KMS-11 (cell line): ENCODE measurements around the gene LDLRAD3.

Source experiments
- H2AFZ ChIP-seq: fragments of 200-600 bp; sonication (generic); 2 replicates; pipeline ENCODE4 v1.6.1; 2016; ENCODE audit warnings: antibody characterized with exemption, mixed run types, low read depth
- H3K27ac ChIP-seq: fragments of 200-600 bp; sonication (generic); 2 replicates; pipeline ENCODE4 v1.6.1; 2016; ENCODE audit warnings: mild to moderate bottlenecking, mixed run types
- H3K27me3 ChIP-seq: fragments of 200-600 bp; sonication (generic); 2 replicates; pipeline ENCODE4 v1.6.1; 2017; ENCODE audit warnings: mild to moderate bottlenecking, low read depth, mixed run types, moderate library complexity; ENCODE audit not compliant: insufficient read depth
- H3K36me3 ChIP-seq: fragments of 200-600 bp; sonication (generic); 2 replicates; pipeline ENCODE4 v1.6.1; 2017; ENCODE audit warnings: mild to moderate bottlenecking, mixed run types; ENCODE audit not compliant: insufficient read depth
- H3K4me1 ChIP-seq: fragments of 200-600 bp; sonication (generic); 2 replicates; pipeline ENCODE4 v1.6.1; 2016; ENCODE audit warnings: mild to moderate bottlenecking, low read depth, mixed run types; ENCODE audit not compliant: poor library complexity, severe bottlenecking
- H3K4me2 ChIP-seq: fragments of 200-600 bp; sonication (generic); 2 replicates; pipeline ENCODE4 v1.7.0; 2016; ENCODE audit warnings: mild to moderate bottlenecking, mixed run types
- H3K4me3 ChIP-seq: fragments of 200-600 bp; sonication (generic); IDR thresholded peaks from 2 replicates; pipeline ENCODE4 v1.6.1; 2017; ENCODE audit warnings: low read depth, low read length, mixed read lengths; ENCODE audit not compliant: insufficient read depth
- H3K79me2 ChIP-seq: fragments of 200-600 bp; sonication (generic); 2 replicates; pipeline ENCODE4 v1.6.1; 2016; ENCODE audit warnings: low read depth, mixed run types; ENCODE audit not compliant: insufficient read depth
- H3K9ac ChIP-seq: fragments of 200-600 bp; sonication (generic); 2 replicates; pipeline ENCODE4 v1.6.1; 2016; ENCODE audit warnings: mild to moderate bottlenecking, mixed run types
- H4K20me1 ChIP-seq: fragments of 200-600 bp; sonication (generic); 2 replicates; pipeline ENCODE4 v1.6.1; 2016; ENCODE audit warnings: mild to moderate bottlenecking, mixed run types; ENCODE audit not compliant: insufficient read depth
- CTCF ChIP-seq: fragments of 200-600 bp; sonication (generic); conservative IDR thresholded peaks from 2 replicates; pipeline ENCODE4 v1.6.1; 2017; ENCODE audit warnings: low read depth, mild to moderate bottlenecking, antibody characterized with exemption, low read length, moderate library complexity, mixed read lengths

LDLRAD3 gene

GRCh38 chr11:35923452-35923851, 20.4 kb upstream of the LDLRAD3 start:
- Histone ChIP-seq H3K79me2 (no peaks in the 10 kb centered on the region), H3K9ac (no peak overlapping the region), H3K4me1 (peaks cover 37% of the 10 kb centered on the region), H4K20me1 (no peaks in the 10 kb centered on the region), H3K4me3 (no peak overlapping the region), H3K4me2 (no peak overlapping the region), H3K27ac (no peak overlapping the region), H3K36me3 (no peaks in the 10 kb centered on the region), H3K27me3 (peaks cover 11% of the 10 kb centered on the region; the same call in 1 of the 2 replicates), H2AFZ (no peak overlapping the region)
- no peak for TF ChIP-seq CTCF

GRCh38 chr11:35924811-35925210, 19.1 kb upstream of the LDLRAD3 start:
- Histone ChIP-seq H3K4me3 (no peak overlapping the region), H3K4me2 (no peak overlapping the region), H3K36me3 (no peaks in the 10 kb centered on the region), H3K27me3 (no peaks in the 10 kb centered on the region), H4K20me1 (no peaks in the 10 kb centered on the region), H2AFZ (no peak overlapping the region), H3K27ac (no peak overlapping the region), H3K79me2 (no peaks in the 10 kb centered on the region), H3K4me1 (peaks cover 23% of the 10 kb centered on the region), H3K9ac (no peak overlapping the region)
- TF ChIP-seq CTCF: no peak

GRCh38 chr11:35927104-35927503, 16.8 kb upstream of the LDLRAD3 start:
- H3K4me2 ChIP-seq: no peak overlapping the region
- H3K27ac ChIP-seq: no peak overlapping the region
- no peak overlapping the region for H2AFZ ChIP-seq

GRCh38 chr11:35927682-35928081, 16.2 kb upstream of the LDLRAD3 start:
- H3K4me2 ChIP-seq: no peak overlapping the region
- H3K27ac ChIP-seq: no peak overlapping the region
- TF ChIP-seq CTCF: no peak
- H3K4me1 ChIP-seq: no peaks in the 10 kb centered on the region
- no peak overlapping the region for H3K4me3 ChIP-seq
- H4K20me1 ChIP-seq: no peaks in the 10 kb centered on the region
- no peak overlapping the region for H2AFZ ChIP-seq
- H3K9ac ChIP-seq: no peak overlapping the region
- H3K79me2 ChIP-seq: no peaks in the 10 kb centered on the region
- H3K27me3 ChIP-seq: no peaks in the 10 kb centered on the region
- H3K36me3 ChIP-seq: no peaks in the 10 kb centered on the region

More at GRCh38 chr11:35927104-35927503, 16.8 kb upstream of the LDLRAD3 start:
- no peaks in the 10 kb centered on the region for H4K20me1 ChIP-seq
- no peaks in the 10 kb centered on the region for H3K27me3 ChIP-seq
- peaks cover 1% of the 10 kb centered on the region for H3K4me1 ChIP-seq
- H3K4me3 ChIP-seq: no peak overlapping the region
- TF ChIP-seq CTCF: no peak
- no peak overlapping the region for H3K9ac ChIP-seq
- no peaks in the 10 kb centered on the region for H3K79me2 ChIP-seq
- no peaks in the 10 kb centered on the region for H3K36me3 ChIP-seq
